GM23338 (cell line): ENCODE results near the gene KLHL1. TPM values are rescaled to one million over a fixed set of nuclear protein-coding genes. Genes with fewer than 3 reads are reported as not detected.

ENCODE experiments used
- ATAC-seq: fragments of 200-7000 bp; cut with Tn5 transposase; 3 replicates; pipeline ENCODE4 v1.9.1; 2020
- DNase-seq: peaks from one replicate; pipeline ENCODE4 v3.0.0-alpha.2; 2015; ENCODE audit warnings: low spot score
- H2AFZ ChIP-seq: fragments of 200-600 bp; sonication (generic); 2 replicates; pipeline ENCODE4 v1.8.0; 2016; ENCODE audit warnings: antibody characterized with exemption, mild to moderate bottlenecking, moderate library complexity
- H3F3A ChIP-seq: fragments of 200-600 bp; sonication (generic); replicated peaks from 2 replicates; pipeline ENCODE4 v1.8.0; 2017; ENCODE audit warnings: antibody characterized with exemption, mixed run types, low read depth
- H3K27ac ChIP-seq: fragments of 200-600 bp; sonication (generic); 2 replicates; pipeline ENCODE4 v1.6.1; 2016; ENCODE audit warnings: low read depth
- H3K27me3 ChIP-seq: fragments of 200-600 bp; sonication (generic); 2 replicates; pipeline ENCODE4 v1.8.0; 2016; ENCODE audit warnings: mild to moderate bottlenecking, mixed run types, moderate library complexity; ENCODE audit not compliant: insufficient read depth
- H3K36me3 ChIP-seq: fragments of 200-600 bp; sonication (generic); 2 replicates; pipeline ENCODE4 v1.8.0; 2016; ENCODE audit warnings: mild to moderate bottlenecking; ENCODE audit not compliant: insufficient read depth
- H3K4me1 ChIP-seq: fragments of 200-600 bp; sonication (generic); 2 replicates; pipeline ENCODE4 v1.8.0; 2016; ENCODE audit warnings: mild to moderate bottlenecking, moderate library complexity; ENCODE audit not compliant: insufficient read depth
- H3K4me2 ChIP-seq: fragments of 200-600 bp; sonication (generic); 2 replicates; pipeline ENCODE4 v1.7.1; 2017; ENCODE audit warnings: mixed run types
- H3K4me3 ChIP-seq: fragments of 200-600 bp; sonication (generic); 2 replicates; pipeline ENCODE4 v1.6.1; 2016; ENCODE audit warnings: mixed run types
- H3K79me2 ChIP-seq: fragments of 200-600 bp; sonication (generic); replicated peaks from 2 replicates; pipeline ENCODE4 v1.8.0; 2017; ENCODE audit warnings: mild to moderate bottlenecking; ENCODE audit not compliant: insufficient read depth
- H3K9me2 ChIP-seq: fragments of 200-600 bp; sonication (generic); 2 replicates; pipeline ENCODE4 v1.8.0; 2017; ENCODE audit not compliant: insufficient read depth
- H4K20me1 ChIP-seq: fragments of 200-600 bp; sonication (generic); replicated peaks from 2 replicates; pipeline ENCODE4 v1.8.0; 2017; ENCODE audit warnings: mild to moderate bottlenecking; ENCODE audit not compliant: insufficient read depth
- H3K27ac Mint-ChIP-seq: 2 replicates; pipeline ENCODE4 v1.8.0; 2020; ENCODE audit warnings: inconsistent platforms, mild to moderate bottlenecking, moderate library complexity, mixed read lengths
- H3K27me3 Mint-ChIP-seq: 3 replicates; pipeline ENCODE4 v1.8.0; 2022; ENCODE audit warnings: low read depth, mild to moderate bottlenecking, moderate library complexity, mixed read lengths, inconsistent platforms; ENCODE audit not compliant: insufficient read depth, poor library complexity
- H3K36me3 Mint-ChIP-seq: 3 replicates; pipeline ENCODE4 v1.8.0; 2021; ENCODE audit warnings: low read depth, mild to moderate bottlenecking, inconsistent platforms, moderate library complexity, mixed read lengths
- H3K4me1 Mint-ChIP-seq: 3 replicates; pipeline ENCODE4 v1.8.0; 2020; ENCODE audit warnings: mild to moderate bottlenecking, inconsistent platforms, mixed read lengths
- H3K4me3 Mint-ChIP-seq: 3 replicates; pipeline ENCODE4 v1.8.0; 2021; ENCODE audit warnings: moderate library complexity, mild to moderate bottlenecking, inconsistent platforms, mixed read lengths
- H3K9me3 Mint-ChIP-seq: 3 replicates; pipeline ENCODE4 v1.8.0; 2020; ENCODE audit warnings: moderate library complexity, mild to moderate bottlenecking, inconsistent platforms, mixed read lengths
- CTCF ChIP-seq, 2 experiments: fragments of 200-600 bp in 1 of 2; sonication (generic) in 1 of 2; conservative IDR thresholded peaks; 2 replicates each; pipeline versions ENCODE4 v1.5.1 to v1.6.1; 2016 to 2017; ENCODE audit warnings: antibody characterized with exemption in 2 of 2, low read depth in 2 of 2, mild to moderate bottlenecking in 2 of 2, moderate library complexity in 1 of 2
- ETS1 ChIP-seq: IDR thresholded peaks from 2 replicates; pipeline ENCODE4 v1.6.1; 2016; ENCODE audit warnings: antibody characterized with exemption
- JUNB ChIP-seq: IDR thresholded peaks from one replicate; pipeline ENCODE4 v1.6.1; 2016; ENCODE audit warnings: antibody characterized with exemption; ENCODE audit not compliant: unreplicated experiment
- ZNF462 ChIP-seq: fragments of 250-450 bp; sonication (Bioruptor Pico); IDR thresholded peaks from 2 replicates; pipeline ENCODE4 v1.5.0; 2020; ENCODE audit warnings: mild to moderate bottlenecking, moderate library complexity
- polyA plus RNA-seq: library from polyadenylated mRNA; unstranded; fragments of >200 nt; fragmentation: Nextera tagmentation; extraction: Ambion mirVana; gene quantifications from 2 replicates; pipeline ENCODE4 v1.2.1, GENCODE V29; 2016
- total RNA-seq: library from RNA; depleted of rRNA; stranded (reverse); fragments of >200 nt; shearing (Covaris generic); gene quantifications from 2 replicates; pipeline ENCODE4 v1.2.3, GENCODE V29; 2014

Gene KLHL1
- total and polyA plus RNA-seq, 2 experiments from 2014 or later = not detected

- TF ChIP-seq ZNF462 (CRISPR knock-in tag) = no peak
- no peak for TF ChIP-seq ETS1
Measured at GRCh38 chr13:70042193-70042592, 66.1 kb downstream of the KLHL1 start (continued).

GRCh38 chr13:70034286-70034685, 74.0 kb downstream of the KLHL1 start:
- Mint-ChIP-seq H3K4me3 (no peak overlapping the region), H3K27me3 (peaks cover 3% of the 10 kb centered on the region), H3K9me3 (no peaks in the 10 kb centered on the region), H3K4me1 (no peaks in the 10 kb centered on the region), H3K27ac (no peak overlapping the region), H3K36me3 (no peaks in the 10 kb centered on the region)
- no peak overlapping the region for H2AFZ ChIP-seq
- no peaks in the 10 kb centered on the region for H3K79me2 ChIP-seq
- H3K4me3 ChIP-seq = no peak overlapping the region
- no peak for DNase-seq
- H3K4me2 ChIP-seq = no peak overlapping the region
- H3K4me1 ChIP-seq = no peaks in the 10 kb centered on the region
- no peak for TF ChIP-seq JUNB
- TF ChIP-seq CTCF (conservative IDR thresholded peaks at IDR 0.05; ENCODE audit: low read depth in 2 of 2) = no peak
- no peak for ATAC-seq
- no peaks in the 10 kb centered on the region for H4K20me1 ChIP-seq
- no peaks in the 10 kb centered on the region for H3K27me3 ChIP-seq
- H3K27ac ChIP-seq = no peak overlapping the region
- H3F3A ChIP-seq = no peaks in the 10 kb centered on the region
- no peaks in the 10 kb centered on the region for H3K36me3 ChIP-seq
- no peaks in the 10 kb centered on the region for H3K9me2 ChIP-seq
